Sigmoid colon (tissue), 7 donors: ENCODE data around the gene OSBP. TPM values are rescaled to one million over a fixed set of nuclear protein-coding genes. Genes with fewer than 3 reads are reported as not detected.

Experiments
- DNase-seq: peaks from one replicate; pipeline ENCODE4 v3.0.0-alpha.2; 2019
- H3K27ac ChIP-seq, 4 donors: fragments of 200-600 bp; sonication (generic); one replicate each; pipeline ENCODE4 v1.5.1; 2016 to 2019; ENCODE audit warnings: mild to moderate bottlenecking in 1 of 4
- H3K27me3 ChIP-seq, 3 donors: fragments of 200-600 bp; sonication (generic); one replicate each; pipeline ENCODE4 v1.5.1; 2019; ENCODE audit warnings: mild to moderate bottlenecking in 1 of 3
- H3K36me3 ChIP-seq, 4 donors: fragments of 200-600 bp; sonication (generic); one replicate each; pipeline ENCODE4 v1.5.1; 2016 to 2019
- H3K4me1 ChIP-seq, 4 donors: fragments of 200-600 bp; sonication (generic); one replicate each; pipeline ENCODE4 v1.5.1; 2017 to 2019
- H3K4me3 ChIP-seq, 4 donors: fragments of 200-600 bp; sonication (generic); one replicate each; pipeline ENCODE4 v1.5.1; 2017 to 2019; ENCODE audit warnings: mild to moderate bottlenecking in 2 of 4, moderate library complexity in 1 of 4
- H3K9me3 ChIP-seq, 4 donors: fragments of 200-600 bp in 3 of 4; sonication (generic) in 3 of 4; one replicate each; pipeline versions ENCODE4 v1.5.1 to v1.6.1; 2013 to 2019
- CTCF ChIP-seq, 4 experiments: fragments of 450-650 bp in 3 of 4; fragments of 200-600 bp in 1 of 4; IDR thresholded peaks; one replicate each; pipeline ENCODE4 v1.5.1; 2016 to 2019; ENCODE audit warnings: antibody characterized with exemption in 4 of 4, mild to moderate bottlenecking in 3 of 4, moderate library complexity in 2 of 4
- EP300 ChIP-seq, 4 donors: sonication (generic); formaldehyde crosslinking; IDR thresholded peaks; one replicate each; pipeline ENCODE4 v1.6.1; 2017; ENCODE audit warnings: antibody characterized with exemption in 4 of 4
- POLR2A ChIP-seq, 2 donors: fragments of 450-650 bp; IDR thresholded peaks; one replicate each; pipeline ENCODE4 v1.6.1; 2016; ENCODE audit warnings: antibody characterized with exemption in 2 of 2, mild to moderate bottlenecking in 2 of 2, moderate library complexity in 2 of 2
- POLR2AphosphoS5 ChIP-seq, 4 donors: sonication (generic); formaldehyde crosslinking; IDR thresholded peaks; one replicate each; pipeline ENCODE4 v1.6.1; 2017; ENCODE audit warnings: antibody characterized with exemption in 4 of 4
- WGBS, 2 donors: extraction: QIAGEN DNeasy Blood & Tissue Kit; methylation state at CpG; one replicate each; pipeline ENCODE4 v1.1.7; 2013; 5-methylcytosine and 5-hydroxymethylcytosine counted together
- intact Hi-C: fragments of 100-400 bp; cut with DNase I; formaldehyde crosslinking; loops from one replicate; pipeline ENCODE4 v1.15.1; 2023
- polyA plus RNA-seq, 3 donors: library from polyadenylated mRNA; stranded (reverse); fragments of 200-250 nt; gene quantifications; one replicate each; pipeline ENCODE4 v1.2.3, GENCODE V29; 2013
- total RNA-seq, 4 donors: library from RNA; depleted of rRNA; stranded (reverse); fragments of >200 nt; gene quantifications; one replicate each; pipeline ENCODE4 v1.1.0, GENCODE V29; 2016
- donor health status: healthy with polysubstance abuse.
- donor health status: Bipolar disorder and iron deficiency.
- donor health status: healthy.

OSBP gene
- total and polyA plus RNA-seq, 7 donors: 16.2 to 41.5 (median 27.5) TPM

- H3K36me3 ChIP-seq: peaks cover 32 to 100% (median 57%) of the 10 kb centered on the region in 4 donors
- H3K4me1 ChIP-seq: peaks cover 0 to 10% (median 0%) of the 10 kb centered on the region in 4 donors
- H3K27me3 ChIP-seq: no peaks in the 10 kb centered on the region
- 66 to 81% methylated on average over 4 of the region's 4 CpGs for WGBS, 2 donors
- H3K27ac ChIP-seq: no peak overlapping the region
- DNase-seq: no peak
- no peaks in the 10 kb centered on the region for H3K9me3 ChIP-seq
- no peak overlapping the region for H3K4me3 ChIP-seq
- intact Hi-C loops: no loop called here
- no peak for TF ChIP-seq CTCF (IDR thresholded peaks at IDR 0.05)
- no peak for TF ChIP-seq POLR2A (IDR thresholded peaks at IDR 0.05)
- TF ChIP-seq EP300 (IDR thresholded peaks at IDR 0.05): no peak
- TF ChIP-seq POLR2AphosphoS5 (IDR thresholded peaks at IDR 0.05): no peak
These were observed 13.8 kb downstream of the OSBP start for GRCh38 chr11:59601788-59602187.

GRCh38 chr11:59600636-59601035, 14.9 kb downstream of the OSBP start:
- Histone ChIP-seq H3K27me3 (no peaks in the 10 kb centered on the region), H3K9me3 (no peaks in the 10 kb centered on the region), H3K4me1 (peaks cover 0 to 10% (median 0%) of the 10 kb centered on the region in 4 donors), H3K36me3 (peaks cover 27 to 100% (median 53%) of the 10 kb centered on the region in 4 donors), H3K4me3 (no peak overlapping the region), H3K27ac (no peak overlapping the region)
- no peak for DNase-seq
- intact Hi-C loops: no loop called here
- no peak for TF ChIP-seq EP300 (IDR thresholded peaks at IDR 0.05)
- TF ChIP-seq POLR2AphosphoS5 (IDR thresholded peaks at IDR 0.05): no peak
- TF ChIP-seq POLR2A (IDR thresholded peaks at IDR 0.05): no peak
- no peak for TF ChIP-seq CTCF (IDR thresholded peaks at IDR 0.05)
- WGBS, 2 donors: 89 to 90% methylated on average over 4 of the region's 4 CpGs

- intact Hi-C loops: no loop called here
- no peak for DNase-seq
- no peak overlapping the region for H3K4me3 ChIP-seq
- TF ChIP-seq POLR2A (IDR thresholded peaks at IDR 0.05) (no peak), CTCF (IDR thresholded peaks at IDR 0.05) (no peak), POLR2AphosphoS5 (IDR thresholded peaks at IDR 0.05) (no peak)
- 90 to 92% methylated on average over 2 of the region's 2 CpGs for WGBS, 2 donors
- H3K27me3 ChIP-seq: no peaks in the 10 kb centered on the region
- H3K36me3 ChIP-seq: peaks cover 27 to 100% (median 50%) of the 10 kb centered on the region in 4 donors
- no peak overlapping the region for H3K27ac ChIP-seq
- no peaks in the 10 kb centered on the region for H3K9me3 ChIP-seq
- H3K4me1 ChIP-seq: peaks cover 0 to 10% (median 0%) of the 10 kb centered on the region in 4 donors
These were observed 15.3 kb downstream of the OSBP start for GRCh38 chr11:59600234-59600633.

GRCh38 chr11:59598961-59599360, 16.6 kb downstream of the OSBP start:
- no peaks in the 10 kb centered on the region for H3K27me3 ChIP-seq
- TF ChIP-seq POLR2AphosphoS5 (IDR thresholded peaks at IDR 0.05) (no peak), EP300 (IDR thresholded peaks at IDR 0.05) (no peak), POLR2A (IDR thresholded peaks at IDR 0.05) (no peak), CTCF (IDR thresholded peaks at IDR 0.05) (no peak)
- intact Hi-C loops: no loop called here
- no peak for DNase-seq
- peaks cover 33 to 98% (median 56%) of the 10 kb centered on the region in 4 donors for H3K36me3 ChIP-seq
- H3K4me3 ChIP-seq: no peak overlapping the region
- peaks cover 0 to 4% (median 0%) of the 10 kb centered on the region in 4 donors for H3K4me1 ChIP-seq
- H3K27ac ChIP-seq: no peak overlapping the region
- 84 to 95% methylated on average over 1 of the region's 1 CpG for WGBS, 2 donors
- no peaks in the 10 kb centered on the region for H3K9me3 ChIP-seq

- TF ChIP-seq CTCF (IDR thresholded peaks at IDR 0.05) (no peak), POLR2A (IDR thresholded peaks at IDR 0.05) (no peak), POLR2AphosphoS5 (IDR thresholded peaks at IDR 0.05) (no peak), EP300 (IDR thresholded peaks at IDR 0.05) (no peak)
- WGBS, 2 donors: 96 to 98% methylated on average over 2 of the region's 2 CpGs
- DNase-seq: no peak
- H3K36me3 ChIP-seq: peaks cover 18 to 91% (median 36%) of the 10 kb centered on the region in 4 donors
- no peaks in the 10 kb centered on the region for H3K27me3 ChIP-seq
- intact Hi-C loops: no loop called here
- H3K27ac ChIP-seq: no peak overlapping the region
- H3K4me1 ChIP-seq: no peaks in the 10 kb centered on the region
- no peak overlapping the region for H3K4me3 ChIP-seq
- peaks cover 0 to 2% (median 0%) of the 10 kb centered on the region in 4 donors for H3K9me3 ChIP-seq
These were observed 31.3 kb downstream of the OSBP start for GRCh38 chr11:59584294-59584693.
